Endothelial cell of umbilical vein (primary cell): ENCODE measurements around the gene RARRES1. TPM values are rescaled to one million over a fixed set of nuclear protein-coding genes. Genes with fewer than 3 reads are reported as not detected.

Experiments used
- BruUV-seq: library from RNA; stranded (reverse); fragments of 400-500 nt; replicated peaks from 2 replicates; lab custom pipeline; 2021; lab: Mats Ljungman, UMichigan
- CTCF ChIA-PET: fragments of 300-600, 350-600 bp; sonication (Branson Sonifier 250); formaldehyde crosslinking; loops from one replicate; lab custom pipeline; 2021; ENCODE audit warnings: antibody characterized with exemption, inconsistent platforms; lab: Charles Lee
- POLR2A ChIA-PET: fragments of 300-600, 350-600 bp; sonication (Branson Sonifier 250); formaldehyde crosslinking; loops from one replicate; lab custom pipeline; 2021; ENCODE audit warnings: antibody characterized with exemption, inconsistent platforms; lab: Charles Lee
- DNase-seq: peaks from one replicate; pipeline ENCODE4 v3.0.0-alpha.2; 2011; ENCODE audit warnings: low read depth, low spot score
- FAIRE-seq: peaks from 2 replicates; lab custom pipeline; 2011; peaks lifted over from hg19 to GRCh38; lab: Jason Lieb, UNC
- H2AFZ ChIP-seq: 2 replicates; pipeline ENCODE4 v1.6.0; 2012; ENCODE audit warnings: low read depth, low read length, control low read depth, inconsistent platforms
- H3K27ac ChIP-seq: 2 replicates; pipeline ENCODE4 v1.5.1; 2011; ENCODE audit warnings: low read depth, mild to moderate bottlenecking, control low read depth, low read length, moderate library complexity; ENCODE audit not compliant: insufficient read depth
- H3K27me3 ChIP-seq, 2 experiments: 2 replicates each; pipeline versions ENCODE4 v1.6.0 to v1.6.1; 2011; ENCODE audit warnings: low read length in 2 of 2, mixed read lengths in 1 of 2; ENCODE audit not compliant: control insufficient read depth in 2 of 2, insufficient read depth in 2 of 2
- H3K36me3 ChIP-seq, 2 experiments: 2 replicates in 1 of 2; 3 replicates in 1 of 2; pipeline ENCODE4 v1.5.1; 2011; ENCODE audit warnings: low read length in 2 of 2, mild to moderate bottlenecking in 1 of 2, moderate library complexity in 1 of 2; ENCODE audit not compliant: control insufficient read depth in 2 of 2, insufficient read depth in 2 of 2; ENCODE audit errors: extremely low read depth in 1 of 2
- H3K4me1 ChIP-seq: 3 replicates; pipeline ENCODE4 v1.5.1; 2011; ENCODE audit warnings: mild to moderate bottlenecking, low read length; ENCODE audit not compliant: control insufficient read depth, insufficient read depth; ENCODE audit errors: extremely low read depth
- H3K4me2 ChIP-seq: 2 replicates; pipeline ENCODE4 v1.6.1; 2011; ENCODE audit warnings: low read length, control low read depth, mixed read lengths; ENCODE audit not compliant: insufficient read depth
- H3K4me3 ChIP-seq, 3 experiments: fragments of 200-600 bp in 1 of 3; sonication (generic), shearing (Covaris generic) in 1 of 3; replicated peaks in 1 of 3; 2 replicates each; pipeline ENCODE4 v1.5.1; 2011 to 2016; ENCODE audit warnings: control low read depth in 3 of 3, low read length in 3 of 3, mild to moderate bottlenecking in 2 of 3, inconsistent platforms in 1 of 3, low read depth in 1 of 3, moderate library complexity in 1 of 3; ENCODE audit not compliant: insufficient read depth in 1 of 3
- H3K79me2 ChIP-seq: 2 replicates; pipeline ENCODE4 v1.6.0; 2012; ENCODE audit warnings: low read length, inconsistent platforms; ENCODE audit not compliant: control insufficient read depth, insufficient read depth
- H3K9ac ChIP-seq: replicated peaks from 2 replicates; pipeline ENCODE3; 2011; ENCODE audit warnings: low read length, control low read depth; ENCODE audit not compliant: insufficient read depth; ENCODE audit errors: extremely low read depth
- H3K9me1 ChIP-seq: replicated peaks from 3 replicates; pipeline ENCODE4 v1.6.0; 2011; ENCODE audit warnings: mild to moderate bottlenecking, low read length; ENCODE audit not compliant: control insufficient read depth, insufficient read depth; ENCODE audit errors: extremely low read depth
- H3K9me3 ChIP-seq: replicated peaks from 2 replicates; pipeline ENCODE4 v1.5.1; 2012; ENCODE audit warnings: low read length, inconsistent platforms; ENCODE audit not compliant: control insufficient read depth, insufficient read depth
- H4K20me1 ChIP-seq: replicated peaks from 2 replicates; pipeline ENCODE3; 2011; ENCODE audit warnings: mild to moderate bottlenecking, low read length; ENCODE audit not compliant: control insufficient read depth, insufficient read depth; ENCODE audit errors: extremely low read depth
- EZH2 ChIP-seq: IDR thresholded peaks from 2 replicates; pipeline ENCODE4 v1.6.1; 2012; ENCODE audit warnings: borderline replicate concordance, low read depth, mild to moderate bottlenecking, moderate library complexity, low read length, inconsistent platforms; ENCODE audit not compliant: severe bottlenecking
- FOS ChIP-seq: IDR thresholded peaks from 2 replicates; pipeline ENCODE4 v1.6.1; 2011; ENCODE audit warnings: mild to moderate bottlenecking, low read length, moderate library complexity, borderline replicate concordance; ENCODE audit not compliant: insufficient read depth
- GATA2 ChIP-seq: IDR thresholded peaks from 2 replicates; pipeline ENCODE4 v1.7.0; 2011; ENCODE audit warnings: low read depth, mild to moderate bottlenecking, moderate library complexity, mixed read lengths, low read length; ENCODE audit not compliant: insufficient read length, insufficient read depth
- JUN ChIP-seq: IDR thresholded peaks from 2 replicates; pipeline ENCODE4 v1.6.1; 2011; ENCODE audit warnings: borderline replicate concordance, low read depth; ENCODE audit not compliant: insufficient read length, insufficient read depth
- MAX ChIP-seq: IDR thresholded peaks from 2 replicates; pipeline ENCODE4 v1.6.1; 2011; ENCODE audit not compliant: insufficient read depth, insufficient read length
- MYC ChIP-seq: IDR thresholded peaks from one replicate; pipeline ENCODE4 v1.6.1; 2011; ENCODE audit warnings: mild to moderate bottlenecking, low read depth, low read length
- POLR2A ChIP-seq: IDR thresholded peaks from 2 replicates; pipeline ENCODE4 v1.6.1; 2012; ENCODE audit warnings: low read depth, mild to moderate bottlenecking, control low read depth, low read length
- POLR2AphosphoS5 ChIP-seq: IDR thresholded peaks from 2 replicates; pipeline ENCODE4 v1.6.1; 2012; ENCODE audit warnings: low read depth, mild to moderate bottlenecking, control low read depth, low read length, moderate library complexity; ENCODE audit not compliant: insufficient read depth
- dilution Hi-C: fragments of 300-500 bp; cut with MboI; formaldehyde crosslinking; loops from one replicate; pipeline ENCODE4 v1.15.0; 2019; ENCODE audit warnings: low sequenced_read_pairs; ENCODE audit not compliant: extremely low pct_ligation_motif_present
- intact Hi-C: fragments of 100-400 bp; cut with micrococcal nuclease; formaldehyde crosslinking; loops from one replicate; pipeline ENCODE4 v1.10.0; 2022
- polyA plus RNA-seq, 4 experiments: library from polyadenylated mRNA; depleted of rRNA in 3 of 4; stranded (reverse) in 3 of 4; unstranded in 1 of 4; fragments of >200 nt; gene quantifications; 2 replicates each; pipeline versions ENCODE4 v1.2.1 to v1.2.3, GENCODE V29; 2011 to 2012; ENCODE audit warnings: missing spikeins in 1 of 4
- total RNA-seq: library from RNA; stranded (reverse); gene quantifications from 2 replicates; pipeline ENCODE4 v1.2.3, GENCODE V29; 2021
- TF ChIP-seq, protein P1 (sequence below), 2 donors: IDR thresholded peaks; 1 replicate in 1 of 2; 2 replicates in 1 of 2; pipeline ENCODE4 v1.5.1; 2011; ENCODE audit warnings: low read length in 2 of 2, mild to moderate bottlenecking in 2 of 2, moderate library complexity in 2 of 2, control low read depth in 1 of 2, inconsistent platforms in 1 of 2, low read depth in 1 of 2; ENCODE audit not compliant: insufficient read depth in 1 of 2; ENCODE audit errors: extremely low read depth in 1 of 2

Gene RARRES1
- total and polyA plus RNA-seq, 2 donors (not counting 3 experiments of a cell fraction or from before 2014, with no cell fraction given) = 0.98 to 1.5 TPM

DNA sequence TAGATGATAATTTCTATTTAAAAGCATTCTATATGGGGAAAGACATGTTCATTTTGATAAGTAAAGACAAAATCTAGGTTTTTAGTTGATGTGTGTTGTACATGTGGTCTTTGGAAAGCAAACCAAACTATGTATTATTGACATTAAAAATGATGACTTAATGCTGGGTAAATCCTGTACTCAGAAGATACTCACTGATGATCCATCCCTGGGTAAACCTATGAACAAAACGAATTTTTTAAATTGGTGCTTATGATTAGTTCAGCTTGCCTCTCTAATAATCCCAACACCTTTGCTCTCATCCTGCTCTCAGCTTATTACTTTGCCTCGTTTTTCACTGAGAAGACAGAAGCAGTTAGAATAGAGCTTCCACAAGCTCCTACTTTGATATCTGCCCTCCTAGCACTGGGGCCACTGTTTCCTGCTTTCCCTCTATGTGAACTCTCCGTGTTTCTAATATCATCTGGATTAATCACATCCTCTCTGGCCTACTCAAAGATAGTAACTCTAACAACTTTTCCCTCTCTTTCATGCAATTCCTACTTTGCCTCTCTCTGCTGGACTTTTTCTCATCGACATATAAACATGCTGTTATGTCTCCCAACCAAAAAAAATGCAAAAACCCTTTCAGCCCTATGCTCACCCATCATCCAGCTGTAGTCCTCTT is 29.3 kb downstream of the RARRES1 start:
- H3K9ac ChIP-seq = peak overlapping the region; percentile 69
- H3K4me1 ChIP-seq = peaks cover 52% of the 10 kb centered on the region
- no peak overlapping the region for H2AFZ ChIP-seq
- ChIA-PET POLR2A (interaction anchor here (1.0 to 1.2 kb wide), 2 partner anchors 10 to 16 kb away, joined by 3 to 4 read pairs; no protein-coding TSS in a partner anchor), CTCF (interaction anchor here (0.6 to 3.2 kb wide), 8 partner anchors 10 to 89 kb away, joined by 3 to 14 read pairs (median 4); partner anchors contain the start of gene LXN)
- dilution Hi-C loops (no loop called here), intact Hi-C loops (loop anchor here (1.0 to 5.0 kb wide), 4 partner anchors 10 to 41 kb away; no protein-coding TSS in a partner anchor)
- no peaks in the 10 kb centered on the region for H3K36me3 ChIP-seq
- peaks cover 3% of the 10 kb centered on the region for H3K79me2 ChIP-seq
- TF ChIP-seq, protein P1, sequence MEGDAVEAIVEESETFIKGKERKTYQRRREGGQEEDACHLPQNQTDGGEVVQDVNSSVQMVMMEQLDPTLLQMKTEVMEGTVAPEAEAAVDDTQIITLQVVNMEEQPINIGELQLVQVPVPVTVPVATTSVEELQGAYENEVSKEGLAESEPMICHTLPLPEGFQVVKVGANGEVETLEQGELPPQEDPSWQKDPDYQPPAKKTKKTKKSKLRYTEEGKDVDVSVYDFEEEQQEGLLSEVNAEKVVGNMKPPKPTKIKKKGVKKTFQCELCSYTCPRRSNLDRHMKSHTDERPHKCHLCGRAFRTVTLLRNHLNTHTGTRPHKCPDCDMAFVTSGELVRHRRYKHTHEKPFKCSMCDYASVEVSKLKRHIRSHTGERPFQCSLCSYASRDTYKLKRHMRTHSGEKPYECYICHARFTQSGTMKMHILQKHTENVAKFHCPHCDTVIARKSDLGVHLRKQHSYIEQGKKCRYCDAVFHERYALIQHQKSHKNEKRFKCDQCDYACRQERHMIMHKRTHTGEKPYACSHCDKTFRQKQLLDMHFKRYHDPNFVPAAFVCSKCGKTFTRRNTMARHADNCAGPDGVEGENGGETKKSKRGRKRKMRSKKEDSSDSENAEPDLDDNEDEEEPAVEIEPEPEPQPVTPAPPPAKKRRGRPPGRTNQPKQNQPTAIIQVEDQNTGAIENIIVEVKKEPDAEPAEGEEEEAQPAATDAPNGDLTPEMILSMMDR (IDR thresholded peaks at IDR 0.05; ENCODE audit: extremely low read depth in 1 of 2, insufficient read depth in 1 of 2, low read depth in 1 of 2, low read length in 2 of 2) = no peak
- TF ChIP-seq JUN (peak; percentile 37), EZH2 (no peak), POLR2AphosphoS5 (peak; percentile 71), GATA2 (peak; percentile 80), MYC (no peak), FOS (peak; percentile 61), MAX (no peak), POLR2A (peak; percentile 50)
- DNase-seq (peak; percentile 89), FAIRE-seq (peak; percentile 84)
- no peaks in the 10 kb centered on the region for H3K9me3 ChIP-seq
- H3K4me2 ChIP-seq = peak overlapping the region; percentile 95
- H4K20me1 ChIP-seq = no peaks in the 10 kb centered on the region
- H3K27me3 ChIP-seq = no peaks in the 10 kb centered on the region
- H3K27ac ChIP-seq = peak overlapping the region; percentile 80
- H3K9me1 ChIP-seq = no peaks in the 10 kb centered on the region
- H3K4me3 ChIP-seq = peak overlapping the region in 1 of 3 experiments; percentile 23
- BruUV-seq = TSS peak; percentile 98
